Measurements from ENCODE around the gene CRACR2A.

CRACR2A gene, protein sequence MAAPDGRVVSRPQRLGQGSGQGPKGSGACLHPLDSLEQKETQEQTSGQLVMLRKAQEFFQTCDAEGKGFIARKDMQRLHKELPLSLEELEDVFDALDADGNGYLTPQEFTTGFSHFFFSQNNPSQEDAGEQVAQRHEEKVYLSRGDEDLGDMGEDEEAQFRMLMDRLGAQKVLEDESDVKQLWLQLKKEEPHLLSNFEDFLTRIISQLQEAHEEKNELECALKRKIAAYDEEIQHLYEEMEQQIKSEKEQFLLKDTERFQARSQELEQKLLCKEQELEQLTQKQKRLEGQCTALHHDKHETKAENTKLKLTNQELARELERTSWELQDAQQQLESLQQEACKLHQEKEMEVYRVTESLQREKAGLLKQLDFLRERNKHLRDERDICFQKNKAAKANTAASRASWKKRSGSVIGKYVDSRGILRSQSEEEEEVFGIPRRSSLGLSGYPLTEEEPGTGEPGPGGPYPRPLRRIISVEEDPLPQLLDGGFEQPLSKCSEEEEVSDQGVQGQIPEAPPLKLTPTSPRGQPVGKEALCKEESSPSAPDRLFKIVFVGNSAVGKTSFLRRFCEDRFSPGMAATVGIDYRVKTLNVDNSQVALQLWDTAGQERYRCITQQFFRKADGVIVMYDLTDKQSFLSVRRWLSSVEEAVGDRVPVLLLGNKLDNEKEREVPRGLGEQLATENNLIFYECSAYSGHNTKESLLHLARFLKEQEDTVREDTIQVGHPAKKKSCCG

GRCh38 chr12:3752741-3753486 is at the start of gene CRACR2A:
TSS of gene CRACR2A (minus strand) at chr12:3753109. CDS start at chr12:3696999, 56,110 bp downstream.
- no peak for DNase-seq

- no peak for DNase-seq
Measured at GRCh38 chr12:3797531-3798048, 44.7 kb upstream of the CRACR2A start.

DNA sequence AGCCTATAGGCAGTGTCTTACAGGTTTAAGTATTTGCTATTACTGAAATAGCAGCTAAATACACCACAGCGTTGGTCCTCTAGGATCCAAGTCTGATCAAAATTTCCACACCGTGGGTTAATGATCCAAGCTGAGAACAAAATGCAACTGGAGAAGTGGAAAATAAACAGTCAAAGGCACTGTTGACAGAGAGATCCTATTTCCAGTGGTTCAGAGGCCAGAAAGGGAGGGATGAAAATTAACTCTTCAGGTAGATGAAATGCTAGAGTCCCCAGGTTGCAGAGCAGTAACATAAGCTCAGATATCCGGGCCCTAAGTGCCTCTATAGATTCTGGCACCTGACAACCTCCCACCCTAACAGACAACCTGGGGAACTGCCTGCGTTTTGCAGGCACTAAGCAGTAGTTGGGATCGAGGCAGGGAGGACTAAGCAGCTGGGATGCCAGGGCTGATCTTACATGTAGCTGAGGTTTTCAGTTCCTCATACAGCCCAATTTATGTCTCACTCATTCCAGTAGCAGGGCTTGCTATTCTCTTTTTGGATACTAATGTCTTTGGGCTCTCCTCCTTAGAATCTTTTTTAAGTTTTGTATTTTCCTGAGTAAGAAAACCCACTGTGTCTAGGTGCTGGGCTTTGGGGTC is 42.7 kb upstream of the CRACR2A start:
- DNase-seq = no peak

DNA sequence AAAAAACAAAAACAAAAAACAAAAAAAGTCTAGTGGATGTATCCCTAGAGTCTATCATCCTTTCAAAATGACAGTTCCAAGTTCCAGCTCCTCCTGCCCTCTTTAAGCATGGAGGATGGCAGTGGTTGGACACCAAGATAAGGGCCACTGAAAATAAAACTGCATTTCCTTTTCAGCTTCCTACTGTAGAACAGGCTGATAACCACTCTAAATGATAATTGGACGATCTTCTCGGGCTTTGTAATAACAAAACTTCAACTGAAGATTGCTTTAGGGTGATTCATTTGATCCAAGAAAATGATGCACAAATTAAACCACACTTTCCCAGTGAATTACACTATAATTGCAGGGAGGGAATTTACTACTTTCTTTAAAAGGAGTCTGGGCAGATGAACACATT is 42.2 kb upstream of the CRACR2A start:
- no peak for DNase-seq

- DNase-seq = no peak
Measured at GRCh38 chr12:3792623-3793288, 39.8 kb upstream of the CRACR2A start.

- no peak for DNase-seq
Measured at GRCh38 chr12:3791256-3791874, 38.5 kb upstream of the CRACR2A start.

DNA sequence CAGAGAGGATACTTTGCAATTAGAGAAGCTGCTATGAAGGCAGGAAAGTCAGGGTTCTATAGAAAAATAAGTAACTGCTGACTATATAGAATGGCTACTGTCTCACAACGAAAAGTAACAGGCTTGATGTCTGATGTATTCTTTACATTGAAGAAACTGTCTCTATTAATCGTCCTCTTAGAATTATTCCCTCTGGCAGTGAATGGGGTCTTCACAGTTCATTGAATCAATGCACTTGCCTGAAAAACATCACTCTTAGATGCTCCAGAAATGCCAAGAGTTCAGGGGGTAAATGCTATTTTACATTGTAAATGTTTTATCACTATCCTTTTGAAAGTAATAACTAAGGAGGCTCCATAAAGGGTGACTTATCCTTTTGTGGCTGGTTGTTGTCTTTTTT is 37.7 kb upstream of the CRACR2A start:
- DNase-seq = no peak

DNA sequence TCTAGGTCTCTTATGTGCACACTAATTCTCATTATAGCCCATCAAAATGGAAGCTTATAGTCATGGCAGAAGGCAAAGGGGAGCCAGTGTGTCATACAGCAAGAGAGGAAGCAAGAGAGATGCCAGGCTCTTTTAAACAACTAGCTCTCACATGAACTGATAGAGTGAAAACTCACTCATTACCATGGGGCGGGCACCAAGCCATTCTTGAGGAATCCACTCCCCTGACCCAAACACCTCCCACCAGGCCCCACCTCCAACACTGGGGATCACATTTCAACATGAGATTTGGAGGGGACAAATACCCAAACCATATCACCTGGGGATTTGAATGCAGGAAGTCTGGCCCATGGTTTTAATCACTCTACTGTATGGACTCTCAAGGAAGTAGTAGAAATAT is 36.9 kb upstream of the CRACR2A start:
- no peak for DNase-seq

DNA sequence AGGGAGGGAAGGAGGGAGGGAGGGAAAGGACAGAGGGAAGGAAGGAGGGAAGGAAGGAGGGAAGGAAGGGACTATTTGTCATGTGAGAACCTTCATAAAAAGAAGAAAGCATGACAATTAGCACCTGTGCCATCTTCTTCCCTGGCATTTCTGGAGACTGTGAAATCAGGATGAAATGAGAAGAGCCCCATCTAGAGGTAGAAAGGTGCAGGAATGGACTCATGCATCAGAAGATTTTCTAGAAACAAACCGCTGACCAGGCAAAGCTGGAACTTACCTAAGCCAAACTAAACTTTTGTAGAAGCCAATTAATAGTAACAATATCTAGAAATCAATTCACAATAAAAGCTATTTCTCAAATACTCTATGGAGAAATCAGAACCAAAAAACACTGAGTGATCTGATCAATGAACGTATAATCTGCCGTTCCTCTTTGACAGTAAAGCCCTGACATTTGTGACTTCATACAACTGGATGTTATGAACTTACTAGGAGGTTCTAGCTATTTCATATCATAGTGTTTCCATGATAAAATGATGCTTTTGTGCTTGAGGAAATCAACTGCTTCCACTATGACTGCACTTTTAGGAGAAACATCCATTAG is 24.4 kb upstream of the CRACR2A start:
- DNase-seq = no peak

GRCh38 chr12:3775385-3776035 is 22.6 kb upstream of the CRACR2A start:
- no peak for DNase-seq

DNA sequence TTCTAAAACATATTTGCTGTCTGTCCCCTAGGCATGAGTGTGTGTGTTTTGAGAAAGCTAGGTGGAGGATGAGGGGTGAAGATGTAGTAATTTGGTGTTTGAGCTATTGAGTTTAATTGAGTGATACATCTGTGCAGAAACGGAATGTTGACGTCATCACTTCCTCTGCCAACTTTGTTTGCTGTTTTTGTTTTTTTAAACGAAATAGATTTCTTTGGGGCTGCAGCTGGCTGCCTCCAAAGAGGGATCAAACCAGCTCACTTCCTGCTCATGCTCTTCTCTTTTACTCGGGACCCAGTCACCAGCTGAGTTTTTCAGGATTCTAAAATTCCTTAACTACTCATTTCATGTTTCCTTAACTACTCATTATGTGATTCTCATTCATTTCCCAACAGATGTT is 19.5 kb upstream of the CRACR2A start:
- no peak for DNase-seq

GRCh38 chr12:3771853-3772252 is 18.9 kb upstream of the CRACR2A start:
- no peak for DNase-seq

GRCh38 chr12:3770891-3771290 is 18.0 kb upstream of the CRACR2A start:
- DNase-seq = no peak

- DNase-seq = no peak
Measured at GRCh38 chr12:3768911-3769447, 16.1 kb upstream of the CRACR2A start.

- DNase-seq = no peak
Measured at GRCh38 chr12:3761116-3761735, 8.3 kb upstream of the CRACR2A start.

DNA sequence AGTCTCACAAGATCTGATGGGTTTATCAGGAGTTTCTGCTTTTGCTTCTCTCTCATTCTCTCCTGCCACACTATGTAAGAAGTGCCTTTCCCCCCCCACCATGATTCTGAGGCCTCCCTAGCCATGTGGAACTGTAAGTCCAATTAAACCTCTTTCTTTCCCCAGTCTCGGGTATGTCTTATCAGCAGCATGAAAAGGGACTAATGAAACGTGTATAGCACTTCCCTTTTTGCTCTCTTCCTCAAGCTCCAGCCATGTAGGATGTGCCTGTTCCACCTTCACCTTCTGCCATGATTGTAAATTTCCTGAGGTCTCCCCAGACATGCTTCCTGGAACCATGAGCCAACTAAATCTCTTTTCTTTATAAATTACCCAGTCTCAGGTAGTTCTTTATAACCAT is 7.0 kb upstream of the CRACR2A start:
- DNase-seq = no peak

DNA sequence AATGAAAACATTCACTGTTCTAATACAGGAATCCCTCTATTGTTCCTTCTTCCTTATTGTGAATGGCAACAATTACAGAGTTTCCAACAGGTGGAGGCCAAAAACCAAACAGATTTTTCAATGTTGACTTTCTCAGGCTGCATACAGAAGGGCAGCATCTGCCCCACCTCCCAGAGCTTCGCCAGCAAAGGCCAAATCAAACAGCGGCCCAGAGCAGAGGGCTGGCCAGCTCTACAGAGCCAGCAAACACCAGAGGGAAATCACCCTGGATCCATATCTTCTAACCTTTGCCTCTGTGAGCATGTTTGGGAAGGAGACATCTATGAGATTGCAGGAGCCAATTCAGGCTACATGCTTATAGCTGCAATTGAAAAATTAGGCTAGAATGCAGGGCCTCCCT is 4.4 kb upstream of the CRACR2A start:
- DNase-seq = no peak

- DNase-seq = no peak
Measured at GRCh38 chr12:3755898-3756297, 3.0 kb upstream of the CRACR2A start.

GRCh38 chr12:3753544-3754284 is 805 bp upstream of the CRACR2A start:
- no peak for DNase-seq
